ENCODE results near the gene NOLC1.

DNA sequence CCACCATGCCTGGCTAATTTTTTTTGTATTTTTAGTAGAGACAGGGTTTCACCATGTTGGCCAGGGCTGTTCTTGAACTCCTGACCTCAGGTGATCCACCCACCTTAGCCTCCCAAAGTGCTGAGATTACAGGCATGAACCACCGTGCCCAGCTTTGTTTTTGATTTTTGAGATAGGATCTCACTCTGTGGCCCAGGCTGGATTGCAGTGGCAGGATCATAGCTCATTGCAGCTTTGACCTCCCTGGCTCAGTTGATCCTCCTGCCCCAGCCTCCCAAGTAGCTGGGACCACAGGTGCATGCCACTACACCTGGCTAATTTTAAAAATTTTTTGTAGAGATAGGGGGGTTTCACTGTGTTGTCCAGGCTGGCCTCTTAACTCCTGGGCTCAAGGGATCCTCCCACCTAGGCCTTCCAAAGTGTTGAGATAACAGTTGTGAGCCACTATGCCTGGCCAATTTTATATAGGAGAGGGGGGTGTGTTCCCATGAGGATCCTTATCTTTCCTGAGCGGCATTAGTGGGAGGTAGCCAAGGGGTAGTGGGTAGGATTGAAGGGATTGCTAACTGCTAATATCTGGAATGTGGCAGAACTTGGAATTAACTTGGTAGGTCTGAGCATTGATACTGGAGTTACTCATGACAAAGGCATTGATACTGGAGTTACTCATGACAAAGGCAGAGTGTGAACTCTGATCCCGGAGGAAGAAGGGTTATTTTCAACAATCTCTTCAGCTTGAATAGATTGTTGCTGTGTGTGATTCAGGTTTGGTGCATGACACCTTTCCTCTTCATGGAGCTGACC lies 1.0 kb upstream of the NOLC1 start:
- no peak for TF ChIP-seq ZBTB7A (IDR thresholded peaks at IDR 0.05; ENCODE audit: low read depth)
- TF ChIP-seq FOXM1 (IDR thresholded peaks at IDR 0.05; ENCODE audit: borderline replicate concordance, low read depth) = no peak
- no peak for TF ChIP-seq TAF1 (IDR thresholded peaks at IDR 0.05; ENCODE audit: low read depth)
- TF ChIP-seq, protein P1, sequence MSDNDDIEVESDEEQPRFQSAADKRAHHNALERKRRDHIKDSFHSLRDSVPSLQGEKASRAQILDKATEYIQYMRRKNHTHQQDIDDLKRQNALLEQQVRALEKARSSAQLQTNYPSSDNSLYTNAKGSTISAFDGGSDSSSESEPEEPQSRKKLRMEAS (IDR thresholded peaks at IDR 0.05) = no peak
- TF ChIP-seq, protein P2, sequence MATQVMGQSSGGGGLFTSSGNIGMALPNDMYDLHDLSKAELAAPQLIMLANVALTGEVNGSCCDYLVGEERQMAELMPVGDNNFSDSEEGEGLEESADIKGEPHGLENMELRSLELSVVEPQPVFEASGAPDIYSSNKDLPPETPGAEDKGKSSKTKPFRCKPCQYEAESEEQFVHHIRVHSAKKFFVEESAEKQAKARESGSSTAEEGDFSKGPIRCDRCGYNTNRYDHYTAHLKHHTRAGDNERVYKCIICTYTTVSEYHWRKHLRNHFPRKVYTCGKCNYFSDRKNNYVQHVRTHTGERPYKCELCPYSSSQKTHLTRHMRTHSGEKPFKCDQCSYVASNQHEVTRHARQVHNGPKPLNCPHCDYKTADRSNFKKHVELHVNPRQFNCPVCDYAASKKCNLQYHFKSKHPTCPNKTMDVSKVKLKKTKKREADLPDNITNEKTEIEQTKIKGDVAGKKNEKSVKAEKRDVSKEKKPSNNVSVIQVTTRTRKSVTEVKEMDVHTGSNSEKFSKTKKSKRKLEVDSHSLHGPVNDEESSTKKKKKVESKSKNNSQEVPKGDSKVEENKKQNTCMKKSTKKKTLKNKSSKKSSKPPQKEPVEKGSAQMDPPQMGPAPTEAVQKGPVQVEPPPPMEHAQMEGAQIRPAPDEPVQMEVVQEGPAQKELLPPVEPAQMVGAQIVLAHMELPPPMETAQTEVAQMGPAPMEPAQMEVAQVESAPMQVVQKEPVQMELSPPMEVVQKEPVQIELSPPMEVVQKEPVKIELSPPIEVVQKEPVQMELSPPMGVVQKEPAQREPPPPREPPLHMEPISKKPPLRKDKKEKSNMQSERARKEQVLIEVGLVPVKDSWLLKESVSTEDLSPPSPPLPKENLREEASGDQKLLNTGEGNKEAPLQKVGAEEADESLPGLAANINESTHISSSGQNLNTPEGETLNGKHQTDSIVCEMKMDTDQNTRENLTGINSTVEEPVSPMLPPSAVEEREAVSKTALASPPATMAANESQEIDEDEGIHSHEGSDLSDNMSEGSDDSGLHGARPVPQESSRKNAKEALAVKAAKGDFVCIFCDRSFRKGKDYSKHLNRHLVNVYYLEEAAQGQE (IDR thresholded peaks at IDR 0.05; ENCODE audit: low read depth) = no peak
- TF ChIP-seq YY1 (IDR thresholded peaks at IDR 0.05; ENCODE audit: low read depth) = no peak
- no peak for TF ChIP-seq EP300 (IDR thresholded peaks at IDR 0.05; ENCODE audit: borderline replicate concordance)
- no peak for TF ChIP-seq NFIC (IDR thresholded peaks at IDR 0.05)
- TF ChIP-seq, protein P3, sequence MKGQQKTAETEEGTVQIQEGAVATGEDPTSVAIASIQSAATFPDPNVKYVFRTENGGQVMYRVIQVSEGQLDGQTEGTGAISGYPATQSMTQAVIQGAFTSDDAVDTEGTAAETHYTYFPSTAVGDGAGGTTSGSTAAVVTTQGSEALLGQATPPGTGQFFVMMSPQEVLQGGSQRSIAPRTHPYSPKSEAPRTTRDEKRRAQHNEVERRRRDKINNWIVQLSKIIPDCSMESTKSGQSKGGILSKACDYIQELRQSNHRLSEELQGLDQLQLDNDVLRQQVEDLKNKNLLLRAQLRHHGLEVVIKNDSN (IDR thresholded peaks at IDR 0.05) = no peak
- TF ChIP-seq RAD21 (IDR thresholded peaks at IDR 0.05; ENCODE audit: low read depth) = no peak

Data from Ishikawa (cell line).